Cardiac fibroblast (primary cell): ENCODE measurements around the gene STAT5B.
A peak's percentile ranks its signal among the peaks of the same experiment; 100 is the strongest.

Experiments used
- DNase-seq, 2 donors: peaks; one replicate each; pipeline versions ENCODE4 v3.0.0 to v3.0.0-alpha.2; 2010; ENCODE audit warnings: low read depth in 2 of 2
- H3K4me3 ChIP-seq, 2 donors: replicated peaks in 1 of 2; 1 replicate in 1 of 2; 2 replicates in 1 of 2; pipeline ENCODE4 v1.5.1; 2011; ENCODE audit warnings: low read depth in 2 of 2, low read length in 2 of 2, mild to moderate bottlenecking in 2 of 2, moderate library complexity in 1 of 2
- TF ChIP-seq, protein P1 (sequence below): IDR thresholded peaks from one replicate; pipeline ENCODE4 v1.5.1; 2011; ENCODE audit warnings: low read depth, mild to moderate bottlenecking, low read length, inconsistent platforms

The STAT5B gene

DNA sequence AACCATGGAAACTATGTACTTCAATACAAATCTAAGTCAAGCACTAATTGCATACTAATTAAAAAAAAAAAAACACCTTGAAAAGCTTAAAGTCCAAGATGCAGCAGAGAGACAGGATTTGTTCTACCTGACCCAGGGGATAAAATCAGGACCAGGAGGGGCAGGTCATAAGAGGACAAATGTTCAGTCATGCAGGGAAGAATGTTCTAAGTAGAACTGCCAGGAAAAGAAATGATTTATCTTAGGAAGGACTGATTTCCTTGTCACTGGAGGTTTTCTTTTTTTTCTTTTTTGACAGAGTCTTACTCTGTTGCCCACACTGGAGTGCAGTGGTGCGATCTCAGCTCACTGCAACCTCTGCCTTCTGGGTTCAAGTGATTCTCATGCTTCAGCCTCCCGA is 72.8 kb downstream of the STAT5B start:
- DNase-seq = peak in 1 of 2 donors; percentile 21
- TF ChIP-seq, protein P1, sequence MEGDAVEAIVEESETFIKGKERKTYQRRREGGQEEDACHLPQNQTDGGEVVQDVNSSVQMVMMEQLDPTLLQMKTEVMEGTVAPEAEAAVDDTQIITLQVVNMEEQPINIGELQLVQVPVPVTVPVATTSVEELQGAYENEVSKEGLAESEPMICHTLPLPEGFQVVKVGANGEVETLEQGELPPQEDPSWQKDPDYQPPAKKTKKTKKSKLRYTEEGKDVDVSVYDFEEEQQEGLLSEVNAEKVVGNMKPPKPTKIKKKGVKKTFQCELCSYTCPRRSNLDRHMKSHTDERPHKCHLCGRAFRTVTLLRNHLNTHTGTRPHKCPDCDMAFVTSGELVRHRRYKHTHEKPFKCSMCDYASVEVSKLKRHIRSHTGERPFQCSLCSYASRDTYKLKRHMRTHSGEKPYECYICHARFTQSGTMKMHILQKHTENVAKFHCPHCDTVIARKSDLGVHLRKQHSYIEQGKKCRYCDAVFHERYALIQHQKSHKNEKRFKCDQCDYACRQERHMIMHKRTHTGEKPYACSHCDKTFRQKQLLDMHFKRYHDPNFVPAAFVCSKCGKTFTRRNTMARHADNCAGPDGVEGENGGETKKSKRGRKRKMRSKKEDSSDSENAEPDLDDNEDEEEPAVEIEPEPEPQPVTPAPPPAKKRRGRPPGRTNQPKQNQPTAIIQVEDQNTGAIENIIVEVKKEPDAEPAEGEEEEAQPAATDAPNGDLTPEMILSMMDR = no peak
- H3K4me3 ChIP-seq = no peak overlapping the region

- TF ChIP-seq, protein P1 = no peak
- DNase-seq = peak; percentile 39 to 78
- H3K4me3 ChIP-seq = no peak overlapping the region
Measured at GRCh38 chr17:42202696-42203095, 73.5 kb downstream of the STAT5B start.

GRCh38 chr17:42202159-42202558 is 74.0 kb downstream of the STAT5B start:
- H3K4me3 ChIP-seq = no peak overlapping the region
- TF ChIP-seq, protein P1 = no peak
- no peak for DNase-seq

- TF ChIP-seq, protein P1 = no peak
- no peak overlapping the region for H3K4me3 ChIP-seq
- no peak for DNase-seq
Measured at GRCh38 chr17:42201458-42201772, 74.8 kb downstream of the STAT5B start.

DNA sequence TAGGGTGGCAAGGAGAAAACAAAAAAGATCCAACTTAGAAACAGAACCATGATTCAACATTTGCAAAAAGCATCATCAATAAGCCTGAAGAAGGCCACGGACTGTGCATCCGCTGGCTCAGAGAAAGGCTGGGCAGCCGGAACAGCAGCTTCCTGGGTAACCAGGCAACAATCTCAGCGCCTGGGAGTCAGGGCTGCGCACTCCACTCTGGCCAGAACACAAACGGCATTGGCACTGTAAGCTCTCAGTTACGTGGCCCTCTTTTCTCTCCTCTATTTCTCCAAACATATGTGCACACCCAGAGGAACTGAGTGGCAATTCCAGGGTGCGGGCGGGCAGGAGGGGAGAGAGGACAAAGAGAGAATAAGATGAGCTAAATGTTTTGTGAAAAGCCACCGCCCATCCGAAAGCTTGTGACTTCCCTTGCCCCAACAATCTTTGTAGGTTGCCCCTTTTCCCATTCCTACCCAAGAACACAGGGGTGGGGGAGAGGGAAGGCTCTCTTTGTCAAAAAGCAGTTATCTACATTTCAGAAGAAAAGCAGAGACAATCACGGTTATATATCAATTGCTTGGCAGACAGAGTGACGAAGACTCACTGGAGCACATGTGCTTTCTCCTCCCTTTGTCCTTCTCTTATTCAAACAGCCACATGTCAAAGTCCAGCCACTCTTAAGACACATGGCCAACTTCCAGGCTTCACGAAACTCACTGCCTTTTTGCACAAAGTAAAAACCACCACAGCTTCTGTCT is 75.3 kb downstream of the STAT5B start:
- peak; percentile 67 to 89 for DNase-seq
- TF ChIP-seq, protein P1 = no peak
- no peak overlapping the region for H3K4me3 ChIP-seq

- no peak overlapping the region for H3K4me3 ChIP-seq
- DNase-seq = no peak
- TF ChIP-seq, protein P1 = no peak
Measured at GRCh38 chr17:42199416-42200011, 76.7 kb downstream of the STAT5B start.
